H9 (cell line): ENCODE results near the gene WDR44. TPM values are rescaled to one million over a fixed set of nuclear protein-coding genes. Genes with fewer than 3 reads are reported as not detected.
A peak's percentile ranks its signal among the peaks of the same experiment; 100 is the strongest.

ENCODE experiments used
- DNase-seq: peaks from one replicate; pipeline ENCODE4 v3.0.0-alpha.2; 2017
- H2AFZ ChIP-seq: one replicate; pipeline ENCODE4 v1.6.1; 2013; ENCODE audit warnings: mild to moderate bottlenecking, low read length, control low read depth, moderate library complexity
- H2AK5ac ChIP-seq: 2 replicates; pipeline ENCODE4 v1.6.1; 2013; ENCODE audit warnings: low read length, control low read depth, mixed read lengths; ENCODE audit not compliant: insufficient read length
- H2BK120ac ChIP-seq: one replicate; pipeline ENCODE4 v1.6.1; 2013; ENCODE audit warnings: low read depth, mild to moderate bottlenecking, low read length, control low read depth, inconsistent platforms; ENCODE audit not compliant: poor library complexity, severe bottlenecking
- H2BK12ac ChIP-seq: 2 replicates; pipeline ENCODE4 v1.6.1; 2013; ENCODE audit warnings: low read length, control low read depth, mixed read lengths, low read depth; ENCODE audit not compliant: insufficient read length
- H2BK15ac ChIP-seq: 2 replicates; pipeline ENCODE4 v1.6.1; 2013; ENCODE audit warnings: low read depth, low read length, control low read depth
- H2BK20ac ChIP-seq: one replicate; pipeline ENCODE4 v1.6.1; 2013; ENCODE audit warnings: low read depth, mild to moderate bottlenecking, low read length, control low read depth, inconsistent platforms; ENCODE audit not compliant: poor library complexity, severe bottlenecking
- H2BK5ac ChIP-seq: 2 replicates; pipeline ENCODE4 v1.6.1; 2013; ENCODE audit warnings: low read length, control low read depth, mixed read lengths; ENCODE audit not compliant: insufficient read length
- H3K14ac ChIP-seq: 2 replicates; pipeline ENCODE4 v1.6.1; 2013; ENCODE audit warnings: low read length, control low read depth; ENCODE audit not compliant: insufficient read depth
- H3K18ac ChIP-seq: 2 replicates; pipeline ENCODE4 v1.6.1; 2013; ENCODE audit warnings: low read depth, mild to moderate bottlenecking, mixed read lengths, low read length, control low read depth; ENCODE audit not compliant: insufficient read length
- H3K23ac ChIP-seq: 2 replicates; pipeline ENCODE4 v1.6.1; 2013; ENCODE audit warnings: low read length, control low read depth, mixed read lengths, low read depth; ENCODE audit not compliant: insufficient read length
- H3K23me2 ChIP-seq: 2 replicates; pipeline ENCODE4 v1.6.1; 2013; ENCODE audit warnings: low read depth, mild to moderate bottlenecking, mixed read lengths, low read length, control low read depth; ENCODE audit not compliant: insufficient read length, poor library complexity, severe bottlenecking
- H3K27ac ChIP-seq: 2 replicates; pipeline ENCODE4 v1.5.1; 2013; ENCODE audit warnings: low read length, control low read depth, mixed read lengths, low read depth; ENCODE audit not compliant: insufficient read length
- H3K27me3 ChIP-seq: 2 replicates; pipeline ENCODE4 v1.6.1; 2013; ENCODE audit warnings: low read length, control low read depth, inconsistent platforms; ENCODE audit not compliant: insufficient read depth
- H3K4ac ChIP-seq: 2 replicates; pipeline ENCODE4 v1.6.1; 2013; ENCODE audit warnings: low read depth, mild to moderate bottlenecking, control low read depth, inconsistent platforms, low read length, moderate library complexity
- H3K4me1 ChIP-seq: 2 replicates; pipeline ENCODE4 v1.6.1; 2013; ENCODE audit warnings: low read length, control low read depth, inconsistent platforms; ENCODE audit not compliant: insufficient read depth
- H3K4me2 ChIP-seq: 2 replicates; pipeline ENCODE4 v1.6.1; 2013; ENCODE audit warnings: low read length, control low read depth, mixed read lengths; ENCODE audit not compliant: insufficient read length, insufficient read depth
- H3K56ac ChIP-seq: 2 replicates; pipeline ENCODE4 v1.6.1; 2013; ENCODE audit warnings: low read depth, mild to moderate bottlenecking, mixed read lengths, low read length, control low read depth; ENCODE audit not compliant: insufficient read length
- H3K79me1 ChIP-seq: 2 replicates; pipeline ENCODE4 v1.6.1; 2013; ENCODE audit warnings: low read depth, mild to moderate bottlenecking, moderate library complexity, low read length, control low read depth, inconsistent platforms; ENCODE audit not compliant: insufficient read depth, poor library complexity, severe bottlenecking
- H3K79me2 ChIP-seq: 2 replicates; pipeline ENCODE4 v1.6.1; 2013; ENCODE audit warnings: low read length, control low read depth, inconsistent platforms; ENCODE audit not compliant: insufficient read depth
- H3K9ac ChIP-seq: 2 replicates; pipeline ENCODE4 v1.6.1; 2013; ENCODE audit warnings: low read length, control low read depth, mixed read lengths; ENCODE audit not compliant: insufficient read length; ENCODE audit errors: extremely low read depth
- H3K9me3 ChIP-seq: one replicate; pipeline ENCODE4 v1.6.1; 2013; ENCODE audit warnings: low read depth, low read length, inconsistent platforms; ENCODE audit not compliant: control insufficient read depth
- H3T11ph ChIP-seq: one replicate; pipeline ENCODE4 v1.6.1; 2013; ENCODE audit warnings: mild to moderate bottlenecking, low read length, control low read depth, inconsistent platforms
- H4K20me1 ChIP-seq: one replicate; pipeline ENCODE4 v1.6.1; 2013; ENCODE audit not compliant: control insufficient read depth, insufficient read length, insufficient read depth
- H4K5ac ChIP-seq: 2 replicates; pipeline ENCODE4 v1.6.1; 2013; ENCODE audit warnings: low read depth, mild to moderate bottlenecking, mixed read lengths, low read length, control low read depth; ENCODE audit not compliant: insufficient read length
- H4K8ac ChIP-seq: replicated peaks from 2 replicates; pipeline ENCODE4 v1.6.1; 2013; ENCODE audit warnings: low read length, control low read depth, mixed read lengths, low read depth; ENCODE audit not compliant: insufficient read length
- H4K91ac ChIP-seq: 2 replicates; pipeline ENCODE4 v1.6.1; 2013; ENCODE audit warnings: low read depth, mild to moderate bottlenecking, moderate library complexity, mixed read lengths, low read length, control low read depth; ENCODE audit not compliant: insufficient read length
- H3K27ac Mint-ChIP-seq, 3 experiments: 2 replicates in 2 of 3; 3 replicates in 1 of 3; pipeline ENCODE4 v1.8.0; 2020 to 2021; ENCODE audit warnings: mixed read lengths in 3 of 3, mild to moderate bottlenecking in 1 of 3, moderate library complexity in 1 of 3
- H3K27me3 Mint-ChIP-seq: 2 replicates; pipeline ENCODE4 v1.8.0; 2021; ENCODE audit warnings: low read depth, mild to moderate bottlenecking, moderate library complexity, mixed read lengths
- H3K36me3 Mint-ChIP-seq, 3 experiments: 2 replicates in 2 of 3; 3 replicates in 1 of 3; pipeline ENCODE4 v1.8.0; 2020 to 2021; ENCODE audit warnings: low read depth in 3 of 3, mixed read lengths in 3 of 3; ENCODE audit not compliant: insufficient read depth in 1 of 3
- H3K4me1 Mint-ChIP-seq, 2 experiments: 2 replicates each; pipeline ENCODE4 v1.8.0; 2020; ENCODE audit warnings: mixed read lengths in 2 of 2
- H3K4me3 Mint-ChIP-seq, 2 experiments: 2 replicates in 1 of 2; 3 replicates in 1 of 2; pipeline ENCODE4 v1.8.0; 2020 to 2021; ENCODE audit warnings: mild to moderate bottlenecking in 2 of 2, mixed read lengths in 2 of 2, moderate library complexity in 1 of 2
- H3K9me3 Mint-ChIP-seq, 2 experiments: 2 replicates in 1 of 2; 3 replicates in 1 of 2; pipeline ENCODE4 v1.8.0; 2020; ENCODE audit warnings: mild to moderate bottlenecking in 2 of 2, mixed read lengths in 2 of 2, moderate library complexity in 1 of 2
- CTCF ChIP-seq: fragments of 200-600 bp; sonication (generic); conservative IDR thresholded peaks from 3 replicates; pipeline ENCODE4 v1.8.0; 2021; ENCODE audit warnings: antibody characterized with exemption, mild to moderate bottlenecking
- WGBS: extraction: QIAGEN DNeasy Blood & Tissue Kit; methylation state at CpG from one replicate; pipeline ENCODE4 v1.1.7; 2013; ENCODE audit warnings: missing lambda C conversion rate, low lambda C conversion rate, mixed read lengths; ENCODE audit not compliant: insufficient read length; ENCODE audit errors: extremely low coverage; 5-methylcytosine and 5-hydroxymethylcytosine counted together
- total RNA-seq: library from RNA; stranded (reverse); gene quantifications from 2 replicates; pipeline ENCODE4 v1.2.1, GENCODE V29; 2021

Gene WDR44
- total RNA-seq, 1 experiment from 2014 or later = 29.6 TPM

- peaks cover 2% of the 10 kb centered on the region; the same call in 1 of the 2 replicates for H3K79me2 ChIP-seq
- no peak overlapping the region for H3K14ac ChIP-seq
- DNase-seq = no peak
- no peaks in the 10 kb centered on the region for H3K27me3 Mint-ChIP-seq
- no peak overlapping the region for H2BK12ac ChIP-seq
- H2BK120ac ChIP-seq = no peak overlapping the region
- no peak for TF ChIP-seq CTCF
- H3T11ph ChIP-seq = no peak overlapping the region
- H3K9me3 Mint-ChIP-seq = no peaks in the 10 kb centered on the region
- H2BK5ac ChIP-seq = no peak overlapping the region
- no peaks in the 10 kb centered on the region for H3K4me1 ChIP-seq
- H3K23me2 ChIP-seq = no peaks in the 10 kb centered on the region
- H4K8ac ChIP-seq = no peak overlapping the region
- peaks cover 10 to 14% (median 12%) of the 10 kb centered on the region in 3 experiments; a peak in 5 of 7 replicates for H3K36me3 Mint-ChIP-seq
- H3K27ac Mint-ChIP-seq = peak overlapping the region in 1 of 3 experiments; percentile 82; a peak in 1 of 7 replicates
- H4K91ac ChIP-seq = no peak overlapping the region
- H3K27ac ChIP-seq = no peak overlapping the region
- no peak overlapping the region for H4K5ac ChIP-seq
- no peak overlapping the region for H2BK15ac ChIP-seq
- H2BK20ac ChIP-seq = no peak overlapping the region
- no peak overlapping the region for H2AFZ ChIP-seq
- H3K18ac ChIP-seq = no peak overlapping the region
- no peak overlapping the region for H3K4me2 ChIP-seq
- H3K27me3 ChIP-seq = no peaks in the 10 kb centered on the region
- peaks cover 20% of the 10 kb centered on the region for H3K9me3 ChIP-seq
- H3K9ac ChIP-seq = no peak overlapping the region
- H3K4me1 Mint-ChIP-seq = peaks cover 9 to 22% of the 10 kb centered on the region in 2 experiments
- no CpG with 5 or more reads among the region's 4 CpGs for WGBS
- no peaks in the 10 kb centered on the region for H3K79me1 ChIP-seq
- H3K23ac ChIP-seq = no peak overlapping the region
- no peak overlapping the region for H3K56ac ChIP-seq
- no peaks in the 10 kb centered on the region for H4K20me1 ChIP-seq
- H2AK5ac ChIP-seq = no peak overlapping the region
- no peak overlapping the region for H3K4me3 Mint-ChIP-seq
- no peak overlapping the region for H3K4ac ChIP-seq
Observed at GRCh38 chrX:118368398-118368797, 22.5 kb downstream of the WDR44 start.
